Omental fat pad (tissue), 4 donors: ENCODE measurements around the gene SH3TC1. TPM values are rescaled to one million over a fixed set of nuclear protein-coding genes. Genes with fewer than 3 reads are reported as not detected.
A peak's percentile ranks its signal among the peaks of the same experiment; 100 is the strongest.

ENCODE experiments used
- ATAC-seq: fragments of 150-250 bp; one replicate; pipeline ENCODE4 v1.9.1; 2016; ENCODE audit warnings: mild to moderate bottlenecking, moderate library complexity; ENCODE audit not compliant: low FRiP score
- DNase-seq: peaks from one replicate; pipeline ENCODE4 v3.0.0-alpha.2; 2019; ENCODE audit warnings: low spot score
- total RNA-seq, 4 donors: library from RNA; depleted of rRNA; stranded (reverse); fragments of >200 nt; gene quantifications; one replicate each; pipeline ENCODE4 v1.1.0, GENCODE V29; 2016
- TF ChIP-seq, protein P1 (sequence below), 3 donors: fragments of 450-650 bp; IDR thresholded peaks; one replicate each; pipeline ENCODE4 v1.5.1; 2016 to 2017; ENCODE audit warnings: antibody characterized with exemption in 3 of 3, mild to moderate bottlenecking in 3 of 3, moderate library complexity in 2 of 3

Gene SH3TC1
- total RNA-seq, 4 donors from 2014 or later, result 23.0 to 70.3 (median 29.1) TPM

GRCh38 chr4:8180310-8181093, 18.6 kb upstream of the SH3TC1 start:
- DNase-seq, result no peak
- no peak for ATAC-seq
- TF ChIP-seq, protein P1, sequence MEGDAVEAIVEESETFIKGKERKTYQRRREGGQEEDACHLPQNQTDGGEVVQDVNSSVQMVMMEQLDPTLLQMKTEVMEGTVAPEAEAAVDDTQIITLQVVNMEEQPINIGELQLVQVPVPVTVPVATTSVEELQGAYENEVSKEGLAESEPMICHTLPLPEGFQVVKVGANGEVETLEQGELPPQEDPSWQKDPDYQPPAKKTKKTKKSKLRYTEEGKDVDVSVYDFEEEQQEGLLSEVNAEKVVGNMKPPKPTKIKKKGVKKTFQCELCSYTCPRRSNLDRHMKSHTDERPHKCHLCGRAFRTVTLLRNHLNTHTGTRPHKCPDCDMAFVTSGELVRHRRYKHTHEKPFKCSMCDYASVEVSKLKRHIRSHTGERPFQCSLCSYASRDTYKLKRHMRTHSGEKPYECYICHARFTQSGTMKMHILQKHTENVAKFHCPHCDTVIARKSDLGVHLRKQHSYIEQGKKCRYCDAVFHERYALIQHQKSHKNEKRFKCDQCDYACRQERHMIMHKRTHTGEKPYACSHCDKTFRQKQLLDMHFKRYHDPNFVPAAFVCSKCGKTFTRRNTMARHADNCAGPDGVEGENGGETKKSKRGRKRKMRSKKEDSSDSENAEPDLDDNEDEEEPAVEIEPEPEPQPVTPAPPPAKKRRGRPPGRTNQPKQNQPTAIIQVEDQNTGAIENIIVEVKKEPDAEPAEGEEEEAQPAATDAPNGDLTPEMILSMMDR (IDR thresholded peaks at IDR 0.05), result no peak

DNA sequence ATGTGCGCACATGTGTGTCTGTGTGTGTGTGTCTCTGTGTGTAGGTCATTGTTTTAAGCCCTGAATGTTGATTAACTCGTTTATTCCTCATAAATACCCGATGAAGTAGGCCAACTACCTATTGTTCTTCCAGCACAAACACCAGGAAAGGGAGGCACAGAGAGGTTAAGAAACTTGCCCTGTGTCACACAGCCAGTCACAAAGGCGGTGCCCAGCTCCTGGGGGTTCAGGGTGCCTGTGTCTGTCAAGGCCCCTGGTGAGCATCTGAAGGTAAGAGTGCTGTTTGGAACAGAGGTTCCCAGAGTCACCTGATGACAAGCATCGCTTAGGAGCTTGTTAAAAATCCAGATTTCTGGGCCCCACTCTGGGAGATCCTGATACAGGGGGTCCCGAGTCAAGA, 18.0 kb upstream of the SH3TC1 start:
- DNase-seq (no peak), ATAC-seq (no peak)
- TF ChIP-seq, protein P1 (IDR thresholded peaks at IDR 0.05), result no peak

GRCh38 chr4:8181844-8182243, 17.2 kb upstream of the SH3TC1 start:
- no peak for DNase-seq
- TF ChIP-seq, protein P1 (IDR thresholded peaks at IDR 0.05), result no peak
- ATAC-seq, result no peak

DNA sequence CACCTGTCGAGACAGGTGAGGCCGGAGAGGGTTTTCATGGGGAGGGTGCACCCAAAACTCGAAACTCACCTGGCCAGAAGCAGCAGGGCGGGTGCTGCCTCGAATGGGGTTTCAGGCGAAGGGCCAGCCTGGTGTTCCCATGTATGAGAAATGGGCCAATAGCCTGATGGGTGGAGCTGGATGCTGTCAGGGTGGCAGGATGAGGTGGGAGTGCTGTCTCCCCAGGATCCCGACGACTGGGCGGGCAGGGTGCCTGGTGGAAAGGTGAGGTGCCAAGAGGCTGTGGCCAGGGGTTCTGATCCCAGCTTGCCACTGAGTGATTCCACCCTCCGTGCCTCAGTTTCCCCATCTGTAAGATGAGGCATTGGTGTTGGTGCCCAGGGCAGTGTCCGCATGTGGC, 16.8 kb upstream of the SH3TC1 start:
- no peak for DNase-seq
- TF ChIP-seq, protein P1 (IDR thresholded peaks at IDR 0.05), result no peak
- ATAC-seq, result no peak

DNA sequence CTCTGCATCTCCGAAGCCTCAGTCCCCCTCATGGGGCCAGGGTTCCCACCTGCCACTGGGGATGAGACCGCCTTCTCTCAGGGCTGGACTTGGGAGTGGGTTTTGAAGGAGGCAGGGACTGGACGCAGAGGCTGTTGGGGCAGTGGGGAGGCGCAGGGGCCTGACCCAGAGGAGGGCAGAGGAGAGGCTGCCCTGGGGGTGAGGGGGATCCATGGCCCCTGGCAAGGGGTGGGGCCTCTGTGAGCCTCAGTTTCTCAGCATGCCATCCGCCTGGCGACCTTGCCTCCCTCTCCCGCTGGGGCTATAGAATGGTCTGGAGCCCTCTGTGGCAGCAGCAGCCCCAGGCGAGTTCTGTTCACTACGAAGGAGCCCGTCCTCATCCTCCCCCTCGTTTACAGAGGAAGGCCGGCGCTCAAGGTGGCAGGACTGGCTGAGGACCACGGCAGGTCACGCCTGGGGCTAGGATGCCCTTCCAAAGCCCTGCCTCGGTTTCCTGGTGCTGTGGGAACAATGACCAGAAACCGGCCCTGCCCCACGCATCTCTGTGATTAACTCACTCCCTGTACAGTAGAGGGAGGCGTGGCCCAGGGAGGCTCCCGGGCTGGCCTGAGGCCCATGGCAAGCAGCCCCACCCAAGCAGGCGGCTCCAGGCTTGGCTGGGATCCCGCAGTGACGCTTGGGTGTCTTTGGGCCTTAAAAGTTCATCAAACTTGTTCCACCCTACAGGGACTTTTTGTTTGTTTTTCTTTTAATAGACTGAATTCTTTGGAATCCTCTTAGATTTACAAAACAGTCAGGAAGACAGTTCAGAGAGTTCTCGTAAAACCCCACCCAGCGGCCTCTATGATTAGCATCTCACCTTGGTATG, 16.0 kb upstream of the SH3TC1 start:
- DNase-seq, result no peak
- peak; percentile 85 for ATAC-seq
- TF ChIP-seq, protein P1 (IDR thresholded peaks at IDR 0.05), result no peak

DNA sequence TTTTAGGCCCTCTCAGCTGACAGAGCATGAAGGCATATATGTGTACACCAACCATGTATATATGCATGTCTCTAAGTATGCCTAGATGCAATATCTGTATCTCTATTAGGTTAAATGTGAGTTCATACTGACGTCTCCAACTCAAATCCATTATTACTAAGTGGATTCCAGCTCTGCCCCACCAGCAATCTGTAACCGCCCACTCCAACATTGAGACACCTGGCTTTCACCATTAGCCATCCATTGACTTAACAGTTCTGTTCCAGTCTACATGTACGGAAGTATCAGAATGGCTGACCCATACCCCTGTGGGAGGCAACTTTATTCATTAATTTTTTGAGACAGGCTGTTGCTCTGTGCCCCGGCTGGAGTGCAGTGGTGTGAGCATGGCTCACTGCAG, 15.0 kb upstream of the SH3TC1 start:
- no peak for ATAC-seq
- no peak for DNase-seq
- TF ChIP-seq, protein P1 (IDR thresholded peaks at IDR 0.05), result no peak
